A549 (cell line): ENCODE measurements around the gene HOGA1. TPM values are rescaled to one million over a fixed set of nuclear protein-coding genes. Genes with fewer than 3 reads are reported as not detected.
"Not testable (repeated sequence)": the region's sequence is repeated elsewhere in the genome, so short reads cannot be mapped to it uniquely, and the experiment has no call there.

Experiments used
- ATAC-seq, 2 experiments: fragments of 200-7000 bp in 1 of 2; fragments of >200 bp in 1 of 2; cut with Nextera tagmentation in 1 of 2; cut with Tn5 transposase in 1 of 2; 3 replicates each; pipeline versions ENCODE4 v1.8.0 to v1.9.1; 2018 to 2020; ENCODE audit warnings: mild to moderate bottlenecking in 1 of 2, moderate library complexity in 1 of 2
- CTCF ChIA-PET: fragments of 300-600 bp; sonication (Branson Sonifier 250); formaldehyde crosslinking; extraction: SDS; loops from one replicate; lab custom pipeline; 2021; ENCODE audit warnings: antibody characterized with exemption, inconsistent platforms; lab: Yijun Ruan, JAX
- POLR2A ChIA-PET: fragments of 350-600 bp; formaldehyde crosslinking; extraction: SDS; loops from one replicate; lab custom pipeline; 2021; ENCODE audit warnings: antibody characterized with exemption, inconsistent platforms; lab: Yijun Ruan, JAX
- DNase-seq, 2 experiments: peaks; one replicate each; pipeline versions ENCODE4 v3.0.0 to v3.0.0-alpha.2; 2011 to 2016; ENCODE audit warnings: low read depth in 1 of 2, low spot score in 1 of 2
- FAIRE-seq: peaks from 2 replicates; lab custom pipeline; 2011; peaks lifted over from hg19 to GRCh38; lab: Jason Lieb, UNC
- H3K27ac ChIP-seq, 2 experiments: fragments of >200 bp; sonication (Bioruptor Twin); formaldehyde crosslinking; 3 replicates each; pipeline ENCODE4 v1.5.1; 2016 to 2017
- H3K4me1 ChIP-seq: fragments of >200 bp; sonication (Bioruptor Twin); formaldehyde crosslinking; 3 replicates; pipeline ENCODE4 v1.6.1; 2016
- H3K4me2 ChIP-seq: fragments of >200 bp; sonication (Bioruptor Twin); formaldehyde crosslinking; 3 replicates; pipeline ENCODE4 v1.6.1; 2016
- H3K4me3 ChIP-seq: fragments of >200 bp; sonication (Bioruptor Twin); formaldehyde crosslinking; 3 replicates; pipeline ENCODE4 v1.5.1; 2016
- H3K9me3 ChIP-seq: fragments of >200 bp; sonication (Bioruptor Twin); formaldehyde crosslinking; 3 replicates; pipeline ENCODE4 v1.6.1; 2016
- CBX8 ChIP-seq: fragments of 200-600 bp; sonication (generic); IDR thresholded peaks from 2 replicates; pipeline ENCODE4 v1.6.1; 2016
- EP300 ChIP-seq, 2 experiments: fragments of >200 bp; sonication (Bioruptor Twin); formaldehyde crosslinking; IDR thresholded peaks; 2 replicates in 1 of 2; 3 replicates in 1 of 2; pipeline ENCODE4 v1.6.1; 2016 to 2017
- FOSL2 ChIP-seq, 2 experiments: fragments of 450-650 bp in 1 of 2; fragments of >200 bp in 1 of 2; sonication (Bioruptor Twin) in 1 of 2; formaldehyde crosslinking; IDR thresholded peaks; 2 replicates each; pipeline versions ENCODE4 v1.5.0 to v1.6.1; 2016 to 2020; ENCODE audit warnings: mild to moderate bottlenecking in 1 of 2, moderate library complexity in 1 of 2
- HEYL ChIP-seq: fragments of 250-450 bp; sonication (Bioruptor Pico); IDR thresholded peaks from 2 replicates; pipeline ENCODE4 v1.8.0; 2021; ENCODE audit warnings: mild to moderate bottlenecking, moderate library complexity
- JUN ChIP-seq, 2 experiments: fragments of >200 bp; sonication (Bioruptor Twin); formaldehyde crosslinking; IDR thresholded peaks; 2 replicates in 1 of 2; 3 replicates in 1 of 2; pipeline ENCODE4 v1.6.1; 2016 to 2017
- JUNB ChIP-seq: fragments of >200 bp; sonication (Bioruptor Twin); formaldehyde crosslinking; IDR thresholded peaks from 2 replicates; pipeline ENCODE4 v1.6.1; 2016
- MAFK ChIP-seq: fragments of 450-650 bp; IDR thresholded peaks from 2 replicates; pipeline ENCODE4 v1.6.1; 2014; ENCODE audit not compliant: partially characterized antibody
- MAX ChIP-seq: IDR thresholded peaks from 2 replicates; pipeline ENCODE4 v1.6.1; 2012
- POLR2AphosphoS2 ChIP-seq: conservative IDR thresholded peaks from 2 replicates; pipeline ENCODE4 v1.6.1; 2012; ENCODE audit warnings: low read length, improper control_type of control experiment, inconsistent platforms
- RAD21 ChIP-seq, 2 experiments: fragments of >200 bp in 1 of 2; sonication (Bioruptor Twin) in 1 of 2; formaldehyde crosslinking in 1 of 2; IDR thresholded peaks in 1 of 2; conservative IDR thresholded peaks in 1 of 2; 2 replicates in 1 of 2; 3 replicates in 1 of 2; pipeline ENCODE4 v1.6.1; 2012 to 2018; ENCODE audit warnings: inconsistent platforms in 1 of 2
- RARB ChIP-seq: fragments of 250-450 bp; sonication (Bioruptor Pico); IDR thresholded peaks from 2 replicates; pipeline ENCODE4 v1.8.0; 2021; ENCODE audit warnings: mild to moderate bottlenecking, moderate library complexity
- RNF2 ChIP-seq: fragments of 200-600 bp; sonication (generic); IDR thresholded peaks from 2 replicates; pipeline ENCODE4 v1.6.1; 2016; ENCODE audit warnings: low read depth, mild to moderate bottlenecking, antibody characterized with exemption, moderate library complexity, borderline replicate concordance
- SMC3 ChIP-seq: fragments of >200 bp; sonication (Bioruptor Twin); formaldehyde crosslinking; IDR thresholded peaks from 3 replicates; pipeline ENCODE4 v1.6.1; 2018; ENCODE audit warnings: inconsistent platforms
- USF2 ChIP-seq: fragments of 450-650 bp; IDR thresholded peaks from 2 replicates; pipeline ENCODE4 v1.6.1; 2014; ENCODE audit warnings: antibody characterized with exemption
- WGBS: methylation state at CpG from one replicate; pipeline ENCODE4 v1.1.6; 2017; ENCODE audit errors: missing lambda C conversion rate; 5-methylcytosine and 5-hydroxymethylcytosine counted together
- polyA plus RNA-seq, 4 experiments: library from polyadenylated mRNA; depleted of rRNA in 3 of 4; stranded (reverse); fragments of >200 nt; fragmentation: RNase III in 1 of 4; extraction: RNeasy Plus Mini Kit Qiagen cat#74134 plus additional on column Dnase treatment in 1 of 4; gene quantifications; 2 replicates in 3 of 4; 3 replicates in 1 of 4; pipeline ENCODE4 v1.2.3, GENCODE V29; 2011 to 2017
- TF ChIP-seq, protein P1 (sequence below): fragments of >200 bp; sonication (Bioruptor Twin); formaldehyde crosslinking; IDR thresholded peaks from 3 replicates; pipeline ENCODE4 v1.6.1; 2016
- TF ChIP-seq, protein P2 (sequence below): fragments of >200 bp; sonication (Bioruptor Twin); formaldehyde crosslinking; IDR thresholded peaks from 2 replicates; pipeline ENCODE4 v1.6.1; 2016

Gene HOGA1
- polyA plus RNA-seq, 2 of the 4 experiments (the other 2 are of a cell fraction), result 2.0 to 3.1 TPM

DNA sequence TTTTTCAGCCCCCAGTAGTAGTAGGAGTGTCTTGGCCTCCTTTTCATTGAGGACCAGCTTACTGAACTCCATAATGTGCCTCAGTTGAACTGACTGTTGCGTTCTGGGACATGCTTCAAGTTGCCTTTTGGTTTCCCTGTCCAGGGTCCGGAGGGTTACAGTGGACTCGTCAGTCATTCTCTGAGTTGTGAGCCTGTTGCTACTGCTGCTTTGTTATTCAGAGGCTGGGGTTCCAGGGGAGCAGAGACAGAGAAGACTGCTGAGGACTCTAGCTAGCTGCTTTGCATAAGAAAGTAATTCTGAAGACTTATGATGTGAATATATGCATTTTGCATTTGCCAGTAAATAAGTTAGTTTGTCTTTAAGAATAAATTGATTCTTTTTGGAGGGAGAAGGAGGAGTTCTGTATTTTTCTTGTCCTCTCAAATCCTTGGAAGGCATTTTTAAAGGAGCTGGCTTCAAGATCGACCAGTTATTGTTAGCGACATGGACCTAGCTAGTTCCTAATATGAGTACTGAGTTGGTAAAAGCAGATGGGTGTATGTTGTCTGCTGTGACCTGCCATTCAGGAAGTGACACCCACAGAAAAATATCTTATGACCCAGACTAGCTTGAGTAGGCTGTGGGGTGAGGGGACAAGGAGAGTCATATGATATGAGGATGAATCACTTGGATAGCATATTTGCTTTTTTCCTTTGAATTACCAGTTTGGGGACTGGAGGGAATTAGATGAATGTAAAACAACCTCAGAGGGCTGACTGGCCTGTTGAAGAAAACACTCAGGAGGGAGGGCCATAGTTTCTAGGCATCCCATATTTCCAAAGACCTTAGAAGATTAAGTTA, 64.6 kb downstream of the HOGA1 start:
- H3K4me3 ChIP-seq, result no peak overlapping the region
- CTCF ChIA-PET, result interaction anchor here (0.8 to 3.9 kb wide), 11 partner anchors 11 to 241 kb away, joined by 3 to 14 read pairs (median 4); partner anchors contain the start of genes ANKRD2 and AVPI1

GRCh38 chr10:97649405-97649750, 65.2 kb downstream of the HOGA1 start:
- not testable (repeated sequence) for DNase-seq, H3K9me3 ChIP-seq, ATAC-seq, FAIRE-seq, H3K4me3 ChIP-seq
- Histone ChIP-seq H3K4me1 (peaks cover 58% of the 10 kb centered on the region), H3K27ac (peak overlapping the region; percentile 88 to 91), H3K4me2 (peak overlapping the region; percentile 71)
- 85% methylated on average over 4 of the region's 4 CpGs for WGBS
- peak in 1 of 2 experiments; percentile 3; a peak in 2 of 5 replicates for TF ChIP-seq EP300 (IDR thresholded peaks at IDR 0.05)
- CTCF ChIA-PET, result interaction anchor here (0.8 to 3.9 kb wide), 9 partner anchors 10 to 77 kb away, joined by 3 to 14 read pairs (median 4); partner anchors contain the start of genes ANKRD2 and AVPI1
- POLR2A ChIA-PET, result interaction anchor here (0.5 to 1.9 kb wide), 5 partner anchors 9 to 239 kb away, joined by 3 to 8 read pairs (median 5); partner anchors contain the start of genes AVPI1 and PI4K2A

More for the DNA sequence above, 64.6 kb downstream of the HOGA1 start:
- H3K4me1 ChIP-seq, result peaks cover 58% of the 10 kb centered on the region
- ATAC-seq, result peak; percentile 93 to 94
- TF ChIP-seq FOSL2 (IDR thresholded peaks at IDR 0.05), result peak; percentile 87
- peak; percentile 93 for TF ChIP-seq FOSL2 (CRISPR knock-in tag; IDR thresholded peaks at IDR 0.05)
- peak; percentile 23 to 56; a peak in 2 of 5 replicates for TF ChIP-seq EP300 (IDR thresholded peaks at IDR 0.05)
- TF ChIP-seq RAD21 (conservative IDR thresholded peaks at IDR 0.05 in 1 of 2, IDR thresholded peaks at IDR 0.05 in 1 of 2), result 0 out of 5 replicates have a peak, but pooled peaks of 1 of the 2 experiments have one; percentile 21
- TF ChIP-seq HEYL, result no peak
- no peak for TF ChIP-seq CBX8
- peak; percentile 64 to 75; a peak in 4 of 5 replicates for TF ChIP-seq JUN (IDR thresholded peaks at IDR 0.05)
- TF ChIP-seq RNF2, result no peak
- peak; percentile 84 for TF ChIP-seq JUNB
- peak; percentile 71 for TF ChIP-seq MAX
- TF ChIP-seq, protein P1, sequence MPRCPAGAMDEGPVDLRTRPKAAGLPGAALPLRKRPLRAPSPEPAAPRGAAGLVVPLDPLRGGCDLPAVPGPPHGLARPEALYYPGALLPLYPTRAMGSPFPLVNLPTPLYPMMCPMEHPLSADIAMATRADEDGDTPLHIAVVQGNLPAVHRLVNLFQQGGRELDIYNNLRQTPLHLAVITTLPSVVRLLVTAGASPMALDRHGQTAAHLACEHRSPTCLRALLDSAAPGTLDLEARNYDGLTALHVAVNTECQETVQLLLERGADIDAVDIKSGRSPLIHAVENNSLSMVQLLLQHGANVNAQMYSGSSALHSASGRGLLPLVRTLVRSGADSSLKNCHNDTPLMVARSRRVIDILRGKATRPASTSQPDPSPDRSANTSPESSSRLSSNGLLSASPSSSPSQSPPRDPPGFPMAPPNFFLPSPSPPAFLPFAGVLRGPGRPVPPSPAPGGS, result 0 out of 3 replicates have a peak, but pooled peaks have one; percentile 21
- TF ChIP-seq SMC3, result peak; percentile 20; the same call in 1 of the 3 replicates
- TF ChIP-seq, protein P2, sequence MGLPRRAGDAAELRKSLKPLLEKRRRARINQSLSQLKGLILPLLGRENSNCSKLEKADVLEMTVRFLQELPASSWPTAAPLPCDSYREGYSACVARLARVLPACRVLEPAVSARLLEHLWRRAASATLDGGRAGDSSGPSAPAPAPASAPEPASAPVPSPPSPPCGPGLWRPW, result no peak
- TF ChIP-seq USF2, result no peak; the same call in 1 of the 2 replicates
- H3K27ac ChIP-seq, result peak overlapping the region; percentile 88 to 91
- WGBS, result 50% methylated on average over 5 of the region's 5 CpGs
- DNase-seq, result peak; percentile 86 to 87
- no peaks in the 10 kb centered on the region for H3K9me3 ChIP-seq
- peak overlapping the region; percentile 71 for H3K4me2 ChIP-seq
- FAIRE-seq, result peak; percentile 94
- POLR2A ChIA-PET, result interaction anchor here (0.5 to 1.9 kb wide), 5 partner anchors 9 to 240 kb away, joined by 3 to 8 read pairs (median 5); partner anchors contain the start of genes AVPI1 and PI4K2A

DNA sequence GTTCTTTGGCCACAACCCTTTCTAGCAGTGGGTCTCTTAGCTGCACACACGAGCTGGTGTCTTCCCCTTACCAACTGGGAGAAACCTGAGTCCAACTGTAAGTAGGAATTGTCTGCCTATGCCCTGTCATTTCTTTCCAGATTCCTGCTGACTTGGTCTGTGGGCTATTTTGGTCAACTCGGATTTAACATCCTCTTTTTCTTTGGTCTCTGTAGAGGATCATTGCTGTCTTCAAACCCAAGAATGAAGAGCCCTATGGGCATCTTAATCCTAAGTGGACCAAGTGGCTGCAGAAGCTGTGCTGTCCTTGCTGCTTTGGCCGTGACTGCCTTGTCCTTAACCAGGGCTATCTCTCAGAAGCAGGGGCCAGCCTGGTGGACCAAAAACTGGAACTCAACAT, 66.5 kb downstream of the HOGA1 start:
- Histone ChIP-seq H3K4me1 (peaks cover 58% of the 10 kb centered on the region), H3K4me2 (no peak overlapping the region; the same call in 2 of the 3 replicates), H3K27ac (peak overlapping the region; percentile 88 to 91), H3K4me3 (no peak overlapping the region), H3K9me3 (no peaks in the 10 kb centered on the region)
- FAIRE-seq (no peak), ATAC-seq (no peak), DNase-seq (no peak)
- TF ChIP-seq POLR2AphosphoS2, result no peak
- TF ChIP-seq MAFK, result no peak
- no peak for TF ChIP-seq RARB (CRISPR knock-in tag)
- CTCF ChIA-PET, result no interaction called here
- POLR2A ChIA-PET, result no interaction called here
- 93% methylated on average over 3 of the region's 3 CpGs for WGBS
